Endometrium (tissue), 2 donors: Measurements from ENCODE around the gene APH1B.

Source experiments
- FAIRE-seq: peaks from 2 replicates; lab custom pipeline; 2012; peaks lifted over from hg19 to GRCh38; lab: Jason Lieb, UNC
- donor health status: control.
- donor health status: control.

APH1B gene

GRCh38 chr15:63354821-63355650, 77.6 kb downstream of the APH1B start:
- no peak for FAIRE-seq

GRCh38 chr15:63357061-63357460, 79.7 kb downstream of the APH1B start:
- no peak for FAIRE-seq

GRCh38 chr15:63357731-63358130, 80.3 kb downstream of the APH1B start:
- no peak for FAIRE-seq

- no peak for FAIRE-seq
Observed at GRCh38 chr15:63358241-63359029, 81.0 kb downstream of the APH1B start.
